IMR-90 (cell line): Measurements from ENCODE around the gene KDM4B. TPM values are rescaled to one million over a fixed set of nuclear protein-coding genes. Genes with fewer than 3 reads are reported as not detected.
A peak's percentile ranks its signal among the peaks of the same experiment; 100 is the strongest.

Experiments used
- ATAC-seq: fragments of 200-7000 bp; cut with Tn5 transposase; 2 replicates; pipeline ENCODE4 v1.9.1; 2020; ENCODE audit warnings: low read depth, mild to moderate bottlenecking, moderate library complexity
- BruUV-seq: library from RNA; stranded (reverse); fragments of 400-500 nt; replicated peaks from 2 replicates; lab custom pipeline; 2021; lab: Mats Ljungman, UMichigan
- CTCF ChIA-PET: fragments of 300-600 bp; formaldehyde crosslinking; extraction: SDS; loops from one replicate; lab custom pipeline; 2021; ENCODE audit warnings: antibody characterized with exemption; lab: Yijun Ruan, JAX
- POLR2A ChIA-PET: fragments of 300-600 bp; sonication (Branson Sonifier 250); formaldehyde crosslinking; loops from one replicate; lab custom pipeline; 2022; ENCODE audit warnings: antibody characterized with exemption; ENCODE audit not compliant: unreplicated experiment; lab: Charles Lee
- DNase-seq: peaks from one replicate; pipeline ENCODE4 v3.0.0; 2013
- H2AFZ ChIP-seq: replicated peaks from 2 replicates; pipeline ENCODE3; 2013; ENCODE audit warnings: low read length, mild to moderate bottlenecking; ENCODE audit not compliant: poor library complexity
- H2AK5ac ChIP-seq: 2 replicates; pipeline ENCODE4 v1.6.1; 2013; ENCODE audit warnings: low read depth, low read length, inconsistent platforms
- H2AK9ac ChIP-seq: replicated peaks from 2 replicates; pipeline ENCODE3; 2013; ENCODE audit warnings: mild to moderate bottlenecking, low read depth, low read length, moderate library complexity; ENCODE audit not compliant: poor library complexity
- H2BK120ac ChIP-seq: 2 replicates; pipeline ENCODE4 v1.6.1; 2013; ENCODE audit warnings: low read depth, low read length, inconsistent platforms
- H2BK15ac ChIP-seq: 3 replicates; pipeline ENCODE4 v1.6.1; 2013; ENCODE audit warnings: low read depth, low read length, inconsistent platforms
- H2BK20ac ChIP-seq: 2 replicates; pipeline ENCODE4 v1.6.1; 2013; ENCODE audit warnings: low read depth, mild to moderate bottlenecking, inconsistent platforms, low read length, moderate library complexity
- H2BK5ac ChIP-seq: 2 replicates; pipeline ENCODE4 v1.6.1; 2013; ENCODE audit warnings: mild to moderate bottlenecking, low read depth, low read length, inconsistent platforms; ENCODE audit not compliant: poor library complexity, severe bottlenecking
- H3K14ac ChIP-seq: replicated peaks from 2 replicates; pipeline ENCODE4 v1.6.1; 2013; ENCODE audit warnings: low read depth, low read length, inconsistent platforms
- H3K18ac ChIP-seq: 2 replicates; pipeline ENCODE4 v1.6.1; 2013; ENCODE audit warnings: low read depth, low read length, control low read depth
- H3K23ac ChIP-seq: 2 replicates; pipeline ENCODE4 v1.6.1; 2013; ENCODE audit warnings: low read depth, low read length, inconsistent platforms
- H3K27ac ChIP-seq: 2 replicates; pipeline ENCODE4 v1.5.1; 2013; ENCODE audit warnings: mild to moderate bottlenecking, control low read depth, low read length; ENCODE audit not compliant: insufficient read depth
- H3K27me3 ChIP-seq: 2 replicates; pipeline ENCODE4 v1.6.1; 2013; ENCODE audit warnings: low read length; ENCODE audit not compliant: control insufficient read depth, insufficient read depth
- H3K36me3 ChIP-seq: 2 replicates; pipeline ENCODE4 v1.6.1; 2013; ENCODE audit warnings: low read length, mixed read lengths; ENCODE audit not compliant: control insufficient read depth, insufficient read depth
- H3K4ac ChIP-seq: 2 replicates; pipeline ENCODE4 v1.6.1; 2013; ENCODE audit warnings: low read depth, low read length, inconsistent platforms
- H3K4me1 ChIP-seq: 2 replicates; pipeline ENCODE4 v1.6.1; 2013; ENCODE audit warnings: low read length, mixed read lengths; ENCODE audit not compliant: control insufficient read depth, insufficient read depth
- H3K4me2 ChIP-seq: 2 replicates; pipeline ENCODE4 v1.6.1; 2013; ENCODE audit warnings: low read depth, mild to moderate bottlenecking, control low read depth, low read length, moderate library complexity
- H3K4me3 ChIP-seq: 2 replicates; pipeline ENCODE4 v1.5.1; 2013; ENCODE audit warnings: low read depth, mild to moderate bottlenecking, control low read depth, low read length, moderate library complexity; ENCODE audit not compliant: insufficient read depth
- H3K56ac ChIP-seq: 2 replicates; pipeline ENCODE4 v1.6.1; 2013; ENCODE audit warnings: low read length, inconsistent platforms; ENCODE audit not compliant: insufficient read depth; ENCODE audit errors: extremely low read depth
- H3K79me1 ChIP-seq, 2 experiments: 2 replicates each; pipeline ENCODE4 v1.6.1; 2013; ENCODE audit warnings: low read length in 2 of 2, inconsistent platforms in 1 of 2, low read depth in 1 of 2
- H3K9ac ChIP-seq: 2 replicates; pipeline ENCODE4 v1.6.1; 2013; ENCODE audit warnings: low read depth, low read length, control low read depth
- H3K9me1 ChIP-seq: 2 replicates; pipeline ENCODE4 v1.6.1; 2013; ENCODE audit warnings: low read length, inconsistent platforms; ENCODE audit not compliant: insufficient read depth
- H3K9me3 ChIP-seq: 2 replicates; pipeline ENCODE4 v1.6.1; 2013; ENCODE audit warnings: low read length; ENCODE audit not compliant: control insufficient read depth, insufficient read depth
- H4K20me1 ChIP-seq: 2 replicates; pipeline ENCODE4 v1.6.1; 2013; ENCODE audit warnings: low read length, inconsistent platforms; ENCODE audit not compliant: insufficient read depth
- H4K5ac ChIP-seq: 2 replicates; pipeline ENCODE4 v1.6.1; 2013; ENCODE audit warnings: mild to moderate bottlenecking, low read depth, low read length, control low read depth
- H4K8ac ChIP-seq, 2 experiments: 2 replicates each; pipeline ENCODE4 v1.6.1; 2013; ENCODE audit warnings: low read depth in 2 of 2, low read length in 2 of 2, control low read depth in 1 of 2, inconsistent platforms in 1 of 2
- H4K91ac ChIP-seq: 2 replicates; pipeline ENCODE4 v1.6.1; 2013; ENCODE audit warnings: low read depth, low read length, inconsistent platforms; ENCODE audit not compliant: insufficient read depth
- BHLHE40 ChIP-seq: fragments of 150-350 bp; IDR thresholded peaks from 2 replicates; pipeline ENCODE4 v1.6.1; 2016; ENCODE audit warnings: mild to moderate bottlenecking, low read depth, low read length
- MXI1 ChIP-seq: IDR thresholded peaks from 2 replicates; pipeline ENCODE4 v1.6.1; 2012; ENCODE audit warnings: low read depth, mild to moderate bottlenecking, low read length, moderate library complexity, borderline replicate concordance
- NFE2L2 ChIP-seq: fragments of 150-350 bp; IDR thresholded peaks from 2 replicates; pipeline ENCODE4 v1.6.1; 2016; ENCODE audit warnings: low read depth, mild to moderate bottlenecking, low read length
- POLR2A ChIP-seq: IDR thresholded peaks from 2 replicates; pipeline ENCODE4 v1.6.1; 2012; ENCODE audit warnings: mild to moderate bottlenecking, low read depth, low read length
- RFX5 ChIP-seq: IDR thresholded peaks from 2 replicates; pipeline ENCODE4 v1.8.0; 2012; ENCODE audit warnings: low read depth, mild to moderate bottlenecking, low read length, moderate library complexity
- SMC3 ChIP-seq: fragments of 150-350 bp; IDR thresholded peaks from 2 replicates; pipeline ENCODE4 v1.6.1; 2016; ENCODE audit warnings: low read depth, mild to moderate bottlenecking, antibody characterized with exemption, low read length, moderate library complexity
- WGBS, 2 experiments: methylation state at CpG; one replicate each; pipeline versions ENCODE4 v1.1.5 to v1.1.7; 2013; ENCODE audit warnings: missing lambda C conversion rate in 2 of 2; ENCODE audit not compliant: insufficient read length in 1 of 2; ENCODE audit errors: extremely low coverage in 2 of 2; 5-methylcytosine and 5-hydroxymethylcytosine counted together
- dilution Hi-C: fragments of 300-500 bp; cut with HindIII; formaldehyde crosslinking; loops from one replicate; pipeline ENCODE4 v1.14.3; 2018; ENCODE audit warnings: low sequenced_read_pairs; ENCODE audit not compliant: unreplicated experiment
- in situ Hi-C: fragments of 300-500 bp; cut with MboI; formaldehyde crosslinking; loops from 3 replicates; pipeline ENCODE4 v1.14.3; 2019; ENCODE audit warnings: low sequenced_read_pairs, inconsistent platforms, mixed read lengths
- intact Hi-C: fragments of 100-400 bp; cut with micrococcal nuclease; formaldehyde crosslinking; loops from 2 replicates; pipeline ENCODE4 v1.10.0; 2022
- polyA plus RNA-seq, 3 experiments: library from polyadenylated mRNA; depleted of rRNA; stranded (reverse); fragments of >200 nt; gene quantifications; 2 replicates each; pipeline ENCODE4 v1.2.3, GENCODE V29; 2012; ENCODE audit warnings: low replicate concordance in 1 of 3
- total RNA-seq: library from RNA; depleted of rRNA; stranded (reverse); fragments of >200 nt; gene quantifications from 2 replicates; pipeline ENCODE4 v1.2.3, GENCODE V29; 2012
- TF ChIP-seq, protein P1 (sequence below): fragments of 150-350 bp; IDR thresholded peaks from 2 replicates; pipeline ENCODE4 v1.6.1; 2017; ENCODE audit warnings: mild to moderate bottlenecking, antibody characterized with exemption, low read length, low read depth
- TF ChIP-seq, protein P2 (sequence below): conservative IDR thresholded peaks from 2 replicates; pipeline ENCODE4 v1.5.1; 2012; ENCODE audit warnings: mild to moderate bottlenecking, low read depth, low read length, improper control_type of control experiment

The KDM4B gene
- total and polyA plus RNA-seq, 2 of the 4 experiments (the other 2 are of a cell fraction) = 5.0 to 17.9 TPM

- in situ Hi-C loops = no loop called here
- POLR2A ChIA-PET = no interaction called here
- no TSS peak for BruUV-seq
Observed at GRCh38 chr19:5086725-5087439, 118.0 kb downstream of the KDM4B start.

More at GRCh38 chr19:5086725-5087439, 118.0 kb downstream of the KDM4B start:
- Histone ChIP-seq H3K4ac (no peak overlapping the region), H3K4me2 (no peak overlapping the region), H3K18ac (no peak overlapping the region), H2BK5ac (no peak overlapping the region), H2BK15ac (no peak overlapping the region), H4K5ac (no peak overlapping the region), H3K14ac (no peak overlapping the region), H2BK120ac (no peak overlapping the region), H4K8ac (no peak overlapping the region), H3K9me1 (no peaks in the 10 kb centered on the region), H2AFZ (no peak overlapping the region), H3K79me1 (peaks cover 5 to 13% of the 10 kb centered on the region in 2 experiments; a peak in 3 of 4 replicates), H3K4me1 (no peaks in the 10 kb centered on the region; the same call in 1 of the 2 replicates), H3K27ac (no peak overlapping the region), H3K4me3 (no peak overlapping the region), H4K91ac (no peak overlapping the region), H3K56ac (no peak overlapping the region), H3K27me3 (no peaks in the 10 kb centered on the region), H2BK20ac (no peak overlapping the region), H3K23ac (no peak overlapping the region), H3K9me3 (no peaks in the 10 kb centered on the region), H3K9ac (no peak overlapping the region), H2AK9ac (peak overlapping the region; percentile 42), H3K36me3 (peaks cover 50% of the 10 kb centered on the region), H2AK5ac (no peak overlapping the region), H4K20me1 (peaks cover 16% of the 10 kb centered on the region)
- 76% methylated on average over 11 of the region's 20 CpGs; no CpG with 5 or more reads in 1 of the 2 experiments for WGBS, 2 experiments
- dilution Hi-C loops = no loop called here
- TF ChIP-seq MXI1 = no peak
- no peak for TF ChIP-seq RFX5
- no peak for TF ChIP-seq POLR2A
- TF ChIP-seq, protein P1, sequence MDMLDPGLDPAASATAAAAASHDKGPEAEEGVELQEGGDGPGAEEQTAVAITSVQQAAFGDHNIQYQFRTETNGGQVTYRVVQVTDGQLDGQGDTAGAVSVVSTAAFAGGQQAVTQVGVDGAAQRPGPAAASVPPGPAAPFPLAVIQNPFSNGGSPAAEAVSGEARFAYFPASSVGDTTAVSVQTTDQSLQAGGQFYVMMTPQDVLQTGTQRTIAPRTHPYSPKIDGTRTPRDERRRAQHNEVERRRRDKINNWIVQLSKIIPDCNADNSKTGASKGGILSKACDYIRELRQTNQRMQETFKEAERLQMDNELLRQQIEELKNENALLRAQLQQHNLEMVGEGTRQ = no peak
- TF ChIP-seq SMC3 = no peak
- TF ChIP-seq, protein P2, sequence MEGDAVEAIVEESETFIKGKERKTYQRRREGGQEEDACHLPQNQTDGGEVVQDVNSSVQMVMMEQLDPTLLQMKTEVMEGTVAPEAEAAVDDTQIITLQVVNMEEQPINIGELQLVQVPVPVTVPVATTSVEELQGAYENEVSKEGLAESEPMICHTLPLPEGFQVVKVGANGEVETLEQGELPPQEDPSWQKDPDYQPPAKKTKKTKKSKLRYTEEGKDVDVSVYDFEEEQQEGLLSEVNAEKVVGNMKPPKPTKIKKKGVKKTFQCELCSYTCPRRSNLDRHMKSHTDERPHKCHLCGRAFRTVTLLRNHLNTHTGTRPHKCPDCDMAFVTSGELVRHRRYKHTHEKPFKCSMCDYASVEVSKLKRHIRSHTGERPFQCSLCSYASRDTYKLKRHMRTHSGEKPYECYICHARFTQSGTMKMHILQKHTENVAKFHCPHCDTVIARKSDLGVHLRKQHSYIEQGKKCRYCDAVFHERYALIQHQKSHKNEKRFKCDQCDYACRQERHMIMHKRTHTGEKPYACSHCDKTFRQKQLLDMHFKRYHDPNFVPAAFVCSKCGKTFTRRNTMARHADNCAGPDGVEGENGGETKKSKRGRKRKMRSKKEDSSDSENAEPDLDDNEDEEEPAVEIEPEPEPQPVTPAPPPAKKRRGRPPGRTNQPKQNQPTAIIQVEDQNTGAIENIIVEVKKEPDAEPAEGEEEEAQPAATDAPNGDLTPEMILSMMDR = no peak
- no peak for TF ChIP-seq BHLHE40
- TF ChIP-seq NFE2L2 = no peak
- ATAC-seq (no peak), DNase-seq (no peak)
- intact Hi-C loops = no loop called here
- CTCF ChIA-PET = interaction anchor here (0.7 kb wide), 1 partner anchor 442 kb away, joined by 6 read pairs; no protein-coding TSS in a partner anchor
